HL-60 (cell line): ENCODE data around the gene PDE3A.

ENCODE experiments used
- DNase-seq, 2 experiments: peaks; one replicate each; pipeline ENCODE4 v3.0.0-alpha.2; 2010 to 2020; ENCODE audit warnings: low read depth in 1 of 2, low spot score in 1 of 2
- H3K27ac ChIP-seq: fragments of 250-450 bp; sonication (Bioruptor Pico); replicated peaks from 2 replicates; pipeline ENCODE4 v1.5.1; 2020; ENCODE audit warnings: mild to moderate bottlenecking, moderate library complexity
- H3K27me3 ChIP-seq: fragments of 250-450 bp; sonication (Bioruptor Pico); 2 replicates; pipeline ENCODE4 v1.5.1; 2021; ENCODE audit warnings: mild to moderate bottlenecking, moderate library complexity; ENCODE audit not compliant: insufficient read depth, poor library complexity, severe bottlenecking
- H3K4me3 ChIP-seq: replicated peaks from 2 replicates; pipeline ENCODE4 v1.5.1; 2011; ENCODE audit warnings: mild to moderate bottlenecking, control low read depth, low read length; ENCODE audit not compliant: insufficient read depth
- CTCF ChIP-seq: IDR thresholded peaks from one replicate; pipeline ENCODE4 v1.5.1; 2011; ENCODE audit warnings: low read length, control low read depth, inconsistent platforms; ENCODE audit not compliant: insufficient read depth
- GABPA ChIP-seq: IDR thresholded peaks from 2 replicates; pipeline ENCODE4 v1.6.1; 2012; ENCODE audit warnings: low read depth
- POLR2AphosphoS5 ChIP-seq: IDR thresholded peaks from 2 replicates; pipeline ENCODE4 v1.6.1; 2012; ENCODE audit warnings: low read depth
- REST ChIP-seq: IDR thresholded peaks from 2 replicates; pipeline ENCODE4 v1.6.1; 2012; ENCODE audit warnings: low read depth; ENCODE audit not compliant: insufficient replicate concordance
- SPI1 ChIP-seq: IDR thresholded peaks from 2 replicates; pipeline ENCODE4 v1.6.1; 2012; ENCODE audit warnings: low read depth, mild to moderate bottlenecking, borderline replicate concordance

Gene PDE3A

GRCh38 chr12:20395791-20396550 lies 27.6 kb downstream of the PDE3A start:
- no peak for TF ChIP-seq SPI1
- TF ChIP-seq GABPA = no peak
- no peak for TF ChIP-seq REST
- no peak for TF ChIP-seq POLR2AphosphoS5
- Histone ChIP-seq H3K27me3 (no peaks in the 10 kb centered on the region), H3K4me3 (no peak overlapping the region), H3K27ac (no peak overlapping the region)
- no peak for DNase-seq

GRCh38 chr12:20398686-20399085 lies 30.3 kb downstream of the PDE3A start:
- Histone ChIP-seq H3K27ac (no peak overlapping the region), H3K27me3 (no peaks in the 10 kb centered on the region), H3K4me3 (no peak overlapping the region)
- TF ChIP-seq REST (no peak), SPI1 (no peak), GABPA (no peak), POLR2AphosphoS5 (no peak), CTCF (no peak)
- peak; percentile 22 to 35 for DNase-seq

GRCh38 chr12:20400003-20400402 lies 31.7 kb downstream of the PDE3A start:
- DNase-seq = no peak
- TF ChIP-seq REST (no peak), SPI1 (no peak), CTCF (no peak), GABPA (no peak), POLR2AphosphoS5 (no peak)
- Histone ChIP-seq H3K27ac (no peak overlapping the region), H3K27me3 (no peaks in the 10 kb centered on the region), H3K4me3 (no peak overlapping the region)
